ENCODE data around the gene KIRREL1. TPM values are rescaled to one million over a fixed set of nuclear protein-coding genes. Genes with fewer than 3 reads are reported as not detected.

KIRREL1 gene
- total RNA-seq, 1 experiment from 2014 or later = 30.7 TPM

DNA sequence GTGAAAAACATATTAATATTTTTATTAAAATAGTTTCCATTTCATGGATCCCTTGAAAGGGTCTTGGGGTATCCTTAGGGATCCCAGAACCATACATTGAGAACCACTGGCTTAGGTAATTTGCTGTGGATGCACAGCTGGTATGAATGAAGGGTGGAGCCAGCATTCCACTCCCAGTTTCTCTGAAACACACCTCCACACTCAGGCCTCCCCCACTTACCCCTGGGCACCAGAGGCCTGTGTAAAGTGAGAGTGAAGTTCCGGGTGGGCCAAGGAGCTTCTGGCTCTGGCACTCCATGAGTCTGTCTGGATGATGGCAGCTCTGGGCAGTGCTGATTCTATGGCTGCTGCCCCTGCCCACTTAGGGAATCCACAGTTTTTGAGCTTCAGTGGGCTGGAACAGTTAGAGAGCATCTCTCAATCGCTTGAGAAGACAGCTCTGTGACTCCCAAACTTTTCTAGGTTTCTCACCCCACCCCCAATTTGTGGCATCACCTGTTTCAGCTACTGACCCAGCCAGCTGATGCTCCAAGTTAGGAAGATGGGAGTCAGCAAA lies 129.5 kb downstream of the KIRREL1 start:
- H3K4me1 ChIP-seq (replicated peaks; ENCODE audit: insufficient read depth) = no peaks in the 10 kb centered on the region
- no peaks in the 10 kb centered on the region for H3K9me2 ChIP-seq (ENCODE audit: insufficient read depth)
- no peak overlapping the region for H2AFZ ChIP-seq
- no peak overlapping the region for H3K4me3 ChIP-seq
- peak in 1 of 2 experiments; percentile 5 for DNase-seq
- H3K27me3 ChIP-seq (ENCODE audit: insufficient read depth, low read depth) = peaks cover 34% of the 10 kb centered on the region
- intact Hi-C loops (cut with micrococcal nuclease; ENCODE audit: unreplicated experiment) = loop anchor here (5.0 to 10.0 kb wide), 3 partner anchors 541 to 931 kb away; no protein-coding TSS in a partner anchor
- no TSS peak for BruUV-seq (replicated peaks)
- no peaks in the 10 kb centered on the region for H3K36me3 ChIP-seq (ENCODE audit: low read depth)
- POLR2A ChIA-PET (ENCODE audit: unreplicated experiment) = no interaction called here
- H3K4me2 ChIP-seq = no peak overlapping the region
- H3F3A ChIP-seq (ENCODE audit: insufficient read depth, low read depth) = no peaks in the 10 kb centered on the region
- H4K20me1 ChIP-seq (ENCODE audit: insufficient read depth) = no peaks in the 10 kb centered on the region
- H3K27ac ChIP-seq = no peak overlapping the region
- CTCF ChIA-PET = interaction anchor here (0.7 to 2.4 kb wide), 2 partner anchors 132 kb away, joined by 3 to 25 read pairs; no protein-coding TSS in a partner anchor
- no peaks in the 10 kb centered on the region for H3K9me3 ChIP-seq (ENCODE audit: insufficient read depth, low read depth)
- H3K79me2 ChIP-seq (ENCODE audit: low read depth) = no peaks in the 10 kb centered on the region
- no peak for TF ChIP-seq EZH2 (IDR thresholded peaks at IDR 0.05; ENCODE audit: low read depth)
- TF ChIP-seq CTCF (conservative IDR thresholded peaks at IDR 0.05) = no peak

- no peak overlapping the region for H3K4me2 ChIP-seq
- H3K36me3 ChIP-seq (ENCODE audit: low read depth) = no peaks in the 10 kb centered on the region
- ChIA-PET CTCF (interaction anchor here (0.6 to 1.4 kb wide), 2 partner anchors 15 to 876 kb away, joined by 3 to 7 read pairs; no protein-coding TSS in a partner anchor), POLR2A (ENCODE audit: unreplicated experiment) (interaction anchor here (0.5 kb wide), 1 partner anchor 78 kb away, joined by 3 read pairs; no protein-coding TSS in a partner anchor)
- no peaks in the 10 kb centered on the region for H4K20me1 ChIP-seq (ENCODE audit: insufficient read depth)
- H2AFZ ChIP-seq = no peak overlapping the region
- H3K4me3 ChIP-seq = no peak overlapping the region
- H3K9me2 ChIP-seq (ENCODE audit: insufficient read depth) = no peaks in the 10 kb centered on the region
- no peaks in the 10 kb centered on the region for H3K4me1 ChIP-seq (replicated peaks; ENCODE audit: insufficient read depth)
- intact Hi-C loops (cut with micrococcal nuclease; ENCODE audit: unreplicated experiment) = loop anchor here (5.0 to 10.0 kb wide), 3 partner anchors 542 to 932 kb away; no protein-coding TSS in a partner anchor
- peaks cover 28% of the 10 kb centered on the region for H3K27me3 ChIP-seq (ENCODE audit: insufficient read depth, low read depth)
- H3K27ac ChIP-seq = no peak overlapping the region
- DNase-seq = peak in 1 of 2 experiments; percentile 22
- no peak for TF ChIP-seq CTCF (conservative IDR thresholded peaks at IDR 0.05)
- TF ChIP-seq EZH2 (IDR thresholded peaks at IDR 0.05; ENCODE audit: low read depth) = no peak
- no TSS peak for BruUV-seq (replicated peaks)
- no peaks in the 10 kb centered on the region for H3K9me3 ChIP-seq (ENCODE audit: insufficient read depth, low read depth)
- H3F3A ChIP-seq (ENCODE audit: insufficient read depth, low read depth) = no peaks in the 10 kb centered on the region
- no peaks in the 10 kb centered on the region for H3K79me2 ChIP-seq (ENCODE audit: low read depth)
Measured at GRCh38 chr1:158124034-158124433, 130.6 kb downstream of the KIRREL1 start.

DNA sequence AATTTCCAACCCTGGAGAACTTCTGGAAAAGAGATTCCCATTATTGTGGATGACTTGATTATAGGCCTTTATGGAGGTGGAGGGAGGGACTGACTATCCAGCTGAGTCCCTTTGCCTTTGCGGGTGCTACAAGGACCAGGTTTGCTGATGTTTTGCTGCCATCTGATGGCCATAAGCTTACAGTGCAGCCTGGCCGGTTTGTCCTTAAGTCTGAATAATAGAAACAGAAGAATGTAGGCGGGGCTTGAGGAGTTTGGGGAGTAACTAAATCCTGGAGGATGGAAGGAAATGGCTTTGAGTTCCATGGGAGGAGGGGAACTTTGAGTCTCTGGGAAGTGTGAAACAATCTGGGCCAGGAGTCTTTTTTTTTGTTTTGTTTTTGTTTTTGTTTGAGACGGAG lies 131.6 kb downstream of the KIRREL1 start:
- ChIA-PET CTCF (interaction anchor here (0.6 to 1.4 kb wide), 6 partner anchors 133 to 875 kb away, joined by 3 to 5 read pairs (median 4); no protein-coding TSS in a partner anchor), POLR2A (ENCODE audit: unreplicated experiment) (interaction anchor here (0.7 kb wide), 1 partner anchor 754 kb away, joined by 4 read pairs; no protein-coding TSS in a partner anchor)
- Histone ChIP-seq H3K4me2 (no peak overlapping the region), H3K27ac (no peak overlapping the region), H3K4me3 (no peak overlapping the region), H2AFZ (no peak overlapping the region), H3K79me2 (ENCODE audit: low read depth) (no peaks in the 10 kb centered on the region), H3K4me1 (replicated peaks; ENCODE audit: insufficient read depth) (no peaks in the 10 kb centered on the region), H3K9me2 (ENCODE audit: insufficient read depth) (no peaks in the 10 kb centered on the region), H3K9me3 (ENCODE audit: insufficient read depth, low read depth) (no peaks in the 10 kb centered on the region), H3K36me3 (ENCODE audit: low read depth) (no peaks in the 10 kb centered on the region), H4K20me1 (ENCODE audit: insufficient read depth) (no peaks in the 10 kb centered on the region), H3K27me3 (ENCODE audit: insufficient read depth, low read depth) (peaks cover 18% of the 10 kb centered on the region), H3F3A (ENCODE audit: insufficient read depth, low read depth) (no peaks in the 10 kb centered on the region)
- TF ChIP-seq EZH2 (IDR thresholded peaks at IDR 0.05; ENCODE audit: low read depth) (no peak), CTCF (conservative IDR thresholded peaks at IDR 0.05) (peak; percentile 97)
- no TSS peak for BruUV-seq (replicated peaks)
- peak; percentile 71 to 74 for DNase-seq
- intact Hi-C loops (cut with micrococcal nuclease; ENCODE audit: unreplicated experiment) = loop anchor here (1.0 to 10.0 kb wide), 4 partner anchors 247 to 933 kb away; no protein-coding TSS in a partner anchor

Data from PC-9 (cell line).